HCT116 (cell line): Measurements from ENCODE around the gene TAGLN2. TPM values are rescaled to one million over a fixed set of nuclear protein-coding genes. Genes with fewer than 3 reads are reported as not detected.

ENCODE experiments used
- ATAC-seq: fragments of 200-7000 bp; cut with Tn5 transposase; 2 replicates; pipeline ENCODE4 v1.9.1; 2020; ENCODE audit warnings: mild to moderate bottlenecking, moderate library complexity
- BruUV-seq: library from RNA; stranded (reverse); fragments of 400-500 nt; replicated peaks from 2 replicates; lab custom pipeline; 2021; lab: Mats Ljungman, UMichigan
- CTCF ChIA-PET: fragments of 300-600 bp; sonication (Branson Sonifier 250); formaldehyde crosslinking; loops from one replicate; lab custom pipeline; 2021; ENCODE audit warnings: antibody characterized with exemption; lab: Charles Lee
- POLR2A ChIA-PET: fragments of 300-600, 350-600 bp; sonication (Branson Sonifier 250); formaldehyde crosslinking; loops from one replicate; lab custom pipeline; 2021; ENCODE audit warnings: antibody characterized with exemption; lab: Charles Lee
- RAD21 ChIA-PET, 2 experiments: fragments of 300-600 bp; sonication (Branson Sonifier 250); formaldehyde crosslinking; loops; one replicate each; lab custom pipeline; 2023; ENCODE audit warnings: low total read pairs in 2 of 2; ENCODE audit not compliant: uncharacterized antibody in 2 of 2, unreplicated experiment in 2 of 2, low non-redundant PET in 1 of 2; lab: Charles Lee
- DNase-seq: peaks from one replicate; pipeline ENCODE4 v3.0.0-alpha.2; 2010; ENCODE audit warnings: low read depth, low spot score
- H2AFZ ChIP-seq: fragments of 200-600 bp; shearing (Covaris generic), sonication (generic); 2 replicates; pipeline ENCODE4 v1.6.1; 2017; ENCODE audit warnings: low read depth, mixed run types, mixed read lengths, antibody characterized with exemption, low read length; ENCODE audit not compliant: poor library complexity, severe bottlenecking
- H3K27ac ChIP-seq: 2 replicates; pipeline ENCODE4 v1.5.1; 2012; ENCODE audit warnings: low read depth, low read length
- H3K27me3 ChIP-seq: fragments of 200-600 bp; sonication (generic); 2 replicates; pipeline ENCODE4 v1.6.1; 2016; ENCODE audit warnings: mixed run types, low read length, mixed read lengths; ENCODE audit not compliant: insufficient read depth
- H3K36me3 ChIP-seq, 2 experiments: fragments of 200-500 bp in 1 of 2; fragments of 200-600 bp in 1 of 2; sonication (Bioruptor generic) in 1 of 2; sonication (generic) in 1 of 2; 2 replicates each; pipeline versions ENCODE4 v1.5.1 to v1.6.1; 2014 to 2016; ENCODE audit warnings: low read length in 2 of 2, inconsistent platforms in 1 of 2, mixed read lengths in 1 of 2, mixed run types in 1 of 2; ENCODE audit not compliant: insufficient read depth in 2 of 2, control insufficient read depth in 1 of 2
- H3K4me1 ChIP-seq, 2 experiments: fragments of 200-600 bp in 1 of 2; sonication (generic) in 1 of 2; 2 replicates each; pipeline versions ENCODE4 v1.5.1 to v1.6.1; 2012 to 2017; ENCODE audit warnings: low read length in 2 of 2, inconsistent platforms in 1 of 2, mild to moderate bottlenecking in 1 of 2, mixed read lengths in 1 of 2, mixed run types in 1 of 2, moderate library complexity in 1 of 2; ENCODE audit not compliant: insufficient read depth in 2 of 2, control insufficient read depth in 1 of 2
- H3K4me2 ChIP-seq: fragments of 200-600 bp; sonication (generic); 2 replicates; pipeline ENCODE4 v1.6.1; 2017; ENCODE audit warnings: mixed run types, low read length, mixed read lengths
- H3K4me3 ChIP-seq, 2 experiments: fragments of 200-600 bp in 1 of 2; sonication (generic) in 1 of 2; replicated peaks in 1 of 2; 2 replicates each; pipeline ENCODE4 v1.5.1; 2011 to 2016; ENCODE audit warnings: low read length in 2 of 2, control low read depth in 1 of 2, low read depth in 1 of 2, mild to moderate bottlenecking in 1 of 2, mixed read lengths in 1 of 2, mixed run types in 1 of 2
- H3K79me2 ChIP-seq: fragments of 200-600 bp; sonication (generic); 2 replicates; pipeline ENCODE4 v1.6.1; 2017; ENCODE audit warnings: mild to moderate bottlenecking, mixed run types, low read length, moderate library complexity, mixed read lengths; ENCODE audit not compliant: insufficient read depth
- H3K9ac ChIP-seq: fragments of 200-600 bp; sonication (generic); 2 replicates; pipeline ENCODE4 v1.6.1; 2016; ENCODE audit warnings: low read length, mixed read lengths
- H3K9me2 ChIP-seq: fragments of 200-600 bp; sonication (generic), shearing (Covaris generic); 2 replicates; pipeline ENCODE4 v1.6.1; 2017; ENCODE audit warnings: mixed run types, mild to moderate bottlenecking, moderate library complexity; ENCODE audit not compliant: insufficient read depth
- H3K9me3 ChIP-seq, 2 experiments: fragments of 200-500 bp in 1 of 2; fragments of 200-600 bp in 1 of 2; sonication (Bioruptor generic) in 1 of 2; sonication (generic) in 1 of 2; 2 replicates each; pipeline ENCODE4 v1.6.1; 2014 to 2017; ENCODE audit warnings: low read length in 2 of 2, mixed read lengths in 2 of 2, inconsistent platforms in 1 of 2, low read depth in 1 of 2, mild to moderate bottlenecking in 1 of 2, mixed run types in 1 of 2, moderate library complexity in 1 of 2; ENCODE audit not compliant: control insufficient read depth in 1 of 2, insufficient read depth in 1 of 2
- H4K20me1 ChIP-seq: fragments of 200-600 bp; sonication (generic), shearing (Covaris generic); 2 replicates; pipeline ENCODE4 v1.6.1; 2017; ENCODE audit warnings: mixed run types, mild to moderate bottlenecking, moderate library complexity; ENCODE audit not compliant: insufficient read depth
- CBX3 ChIP-seq: IDR thresholded peaks from 2 replicates; pipeline ENCODE4 v1.6.1; 2012; ENCODE audit warnings: low read depth
- CTCF ChIP-seq, 3 experiments: fragments of 200-600 bp in 1 of 3; sonication (generic) in 1 of 3; IDR thresholded peaks in 2 of 3; conservative IDR thresholded peaks in 1 of 3; 2 replicates each; pipeline ENCODE4 v1.5.1; 2012 to 2017; ENCODE audit warnings: low read depth in 2 of 3, low read length in 2 of 3, antibody characterized with exemption in 1 of 3, borderline replicate concordance in 1 of 3, control low read depth in 1 of 3, mild to moderate bottlenecking in 1 of 3, mixed read lengths in 1 of 3, mixed run types in 1 of 3, moderate library complexity in 1 of 3; ENCODE audit not compliant: insufficient read depth in 1 of 3
- EZH2 ChIP-seq: fragments of 200-600 bp; sonication (generic); IDR thresholded peaks from 2 replicates; pipeline ENCODE4 v1.6.1; 2017; ENCODE audit warnings: antibody characterized with exemption, mixed run types
- JUND ChIP-seq: IDR thresholded peaks from 2 replicates; pipeline ENCODE4 v1.6.1; 2012
- MAX ChIP-seq: IDR thresholded peaks from 2 replicates; pipeline ENCODE4 v1.6.1; 2012
- SIN3A ChIP-seq: IDR thresholded peaks from 2 replicates; pipeline ENCODE4 v1.6.1; 2012; ENCODE audit warnings: low read depth
- SP1 ChIP-seq: IDR thresholded peaks from 2 replicates; pipeline ENCODE4 v1.6.1; 2012; ENCODE audit warnings: low read depth
- YY1 ChIP-seq: IDR thresholded peaks from 2 replicates; pipeline ENCODE4 v1.6.1; 2011; ENCODE audit warnings: low read length, low read depth, moderate library complexity, mild to moderate bottlenecking; ENCODE audit not compliant: insufficient replicate concordance; ENCODE audit errors: extremely low read depth
- ZBTB33 ChIP-seq: IDR thresholded peaks from 2 replicates; pipeline ENCODE4 v1.6.1; 2011; ENCODE audit warnings: mild to moderate bottlenecking, low read length, moderate library complexity; ENCODE audit not compliant: insufficient replicate concordance; ENCODE audit errors: extremely low read depth
- ZFX ChIP-seq: fragments of 450-650 bp; IDR thresholded peaks from 2 replicates; pipeline ENCODE4 v1.6.1; 2017
- intact Hi-C: fragments of 100-400 bp; cut with micrococcal nuclease; formaldehyde crosslinking; loops from 2 replicates; pipeline ENCODE4 v1.10.0; 2022
- total RNA-seq: library from RNA; stranded (reverse); gene quantifications from one replicate; pipeline ENCODE4 v1.2.1, GENCODE V29; 2021; ENCODE audit not compliant: unreplicated experiment

TAGLN2 gene
- total RNA-seq, 1 experiment from 2014 or later, result 127 TPM

GRCh38 chr1:159939678-159940002 lies 14.3 kb upstream of the TAGLN2 start:
- ATAC-seq, result no peak
- Histone ChIP-seq H3K27me3 (no peaks in the 10 kb centered on the region), H3K9me3 (no peaks in the 10 kb centered on the region), H3K4me3 (no peak overlapping the region), H2AFZ (no peak overlapping the region), H3K36me3 (0 out of 4 replicates have a peak, but pooled peaks cover 0 to 2% of the 10 kb centered on the region in 2 experiments), H3K27ac (no peak overlapping the region), H3K4me1 (peaks cover 6 to 17% of the 10 kb centered on the region in 2 experiments), H3K9me2 (no peaks in the 10 kb centered on the region), H4K20me1 (no peaks in the 10 kb centered on the region), H3K79me2 (no peaks in the 10 kb centered on the region), H3K9ac (no peak overlapping the region), H3K4me2 (no peak overlapping the region)
- BruUV-seq, result no TSS peak
- no peak for DNase-seq
- ChIA-PET CTCF (interaction anchor here (10.1 kb wide), 1 partner anchor 67 kb away, joined by 170 read pairs; no protein-coding TSS in a partner anchor), RAD21 (interaction anchor here in 1 of 2 experiments (1.4 kb wide), 1 partner anchor 68 kb away, joined by 5 read pairs; no protein-coding TSS in a partner anchor), POLR2A (interaction anchor here (1.0 kb wide), 1 partner anchor 68 kb away, joined by 3 read pairs; no protein-coding TSS in a partner anchor)
- intact Hi-C loops, result no loop called here
- TF ChIP-seq EZH2, result no peak
- no peak for TF ChIP-seq CBX3
- TF ChIP-seq JUND, result no peak

- POLR2A ChIA-PET, result interaction anchor here (1.0 kb wide), 1 partner anchor 68 kb away, joined by 3 read pairs; no protein-coding TSS in a partner anchor
- no peak overlapping the region for H3K4me3 ChIP-seq
- TF ChIP-seq MAX, result no peak
- no peak for TF ChIP-seq JUND
- no peak for TF ChIP-seq SIN3A
- TF ChIP-seq YY1, result no peak
- TF ChIP-seq CTCF (IDR thresholded peaks at IDR 0.05 in 2 of 3, conservative IDR thresholded peaks at IDR 0.05 in 1 of 3; ENCODE audit: borderline replicate concordance in 1 of 3, insufficient read depth in 1 of 3, low read depth in 2 of 3, low read length in 2 of 3), result no peak
- no peak for TF ChIP-seq ZBTB33
- TF ChIP-seq SP1, result no peak
- no peak for TF ChIP-seq ZFX
- TF ChIP-seq, all 23 proteins: peak for 0
- H3K36me3 ChIP-seq, result peaks cover 0 to 2% of the 10 kb centered on the region in 2 experiments; a peak in 1 of 4 replicates
- H3K9ac ChIP-seq, result no peak overlapping the region
- H3K9me2 ChIP-seq, result no peaks in the 10 kb centered on the region
- H4K20me1 ChIP-seq, result no peaks in the 10 kb centered on the region
- no peak overlapping the region for H3K4me2 ChIP-seq
- RAD21 ChIA-PET, result interaction anchor here in 1 of 2 experiments (1.4 kb wide), 1 partner anchor 69 kb away, joined by 5 read pairs; no protein-coding TSS in a partner anchor
- CTCF ChIA-PET, result interaction anchor here (1.6 to 10.1 kb wide), 2 partner anchors 67 to 140 kb away, joined by 5 to 170 read pairs; no protein-coding TSS in a partner anchor
- DNase-seq (no peak), ATAC-seq (no peak)
- no peaks in the 10 kb centered on the region for H3K9me3 ChIP-seq
- no peaks in the 10 kb centered on the region for H3K27me3 ChIP-seq
- no peak overlapping the region for H3K27ac ChIP-seq
- intact Hi-C loops, result no loop called here
- H3K4me1 ChIP-seq, result peaks cover 3 to 15% of the 10 kb centered on the region in 2 experiments
- BruUV-seq, result no TSS peak
- no peaks in the 10 kb centered on the region for H3K79me2 ChIP-seq
- no peak overlapping the region for H2AFZ ChIP-seq
Observed at GRCh38 chr1:159938905-159939677, 13.8 kb upstream of the TAGLN2 start.
